ENCODE data around the gene CTAG1B.
"Not testable (repeated sequence)": the region's sequence is repeated elsewhere in the genome, so short reads cannot be mapped to it uniquely, and the experiment has no call there.

CTAG1B gene

GRCh38 chrX:154582994-154583393 lies 36.1 kb downstream of the CTAG1B start:
- DNase-seq (ENCODE audit: low read depth): not testable (repeated sequence)

DNA sequence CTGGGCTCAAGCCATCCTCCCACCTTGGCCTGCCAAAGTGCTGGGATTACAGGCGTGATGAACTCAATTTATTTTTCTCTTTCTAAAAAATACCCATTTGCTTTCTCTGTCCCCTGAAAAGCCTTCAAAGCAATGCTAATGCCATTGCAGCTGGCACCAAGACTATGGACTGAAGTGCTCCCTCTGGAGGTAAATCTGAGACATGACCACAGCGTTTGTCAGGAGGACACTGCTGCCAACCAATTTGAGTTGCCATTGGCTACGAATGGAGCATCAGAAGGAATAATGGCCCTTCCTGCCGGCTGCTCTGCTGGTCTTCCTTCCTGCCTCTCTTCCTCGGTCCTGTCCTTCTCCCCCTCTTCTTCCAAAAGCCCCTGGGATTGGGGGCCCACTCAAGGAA lies 44.0 kb downstream of the CTAG1B start:
- not testable (repeated sequence) for DNase-seq (ENCODE audit: low read depth)

- not testable (repeated sequence) for DNase-seq (ENCODE audit: low read depth)
These were observed 46.0 kb downstream of the CTAG1B start for GRCh38 chrX:154573061-154573460.

DNA sequence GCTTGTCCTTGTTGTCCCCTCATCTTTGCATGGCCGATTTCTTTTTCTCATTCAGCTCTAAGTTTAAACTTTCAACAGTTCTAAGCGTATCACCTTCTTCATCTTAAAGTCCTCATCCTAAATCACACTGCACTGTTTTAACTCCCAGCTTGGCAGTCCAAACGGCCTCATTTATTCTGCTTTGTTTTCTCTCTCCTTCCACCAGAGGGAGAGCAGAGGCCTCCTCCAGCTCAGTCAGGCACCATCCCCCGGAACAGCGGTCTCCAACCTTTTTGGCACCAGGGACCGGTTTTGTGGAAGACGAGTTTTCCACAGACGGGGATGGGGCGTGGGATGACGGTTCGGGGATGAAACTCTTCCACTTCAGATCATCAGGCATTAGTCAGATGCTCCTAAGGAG lies 48.7 kb downstream of the CTAG1B start:
- not testable (repeated sequence) for DNase-seq (ENCODE audit: low read depth)

Data from non-pigmented ciliary epithelial cell (primary cell).